ENCODE results near the gene PRELP. TPM values are rescaled to one million over a fixed set of nuclear protein-coding genes. Genes with fewer than 3 reads are reported as not detected.

Gene PRELP
- total RNA-seq, 1 experiment from 2014 or later: 0.07 TPM

DNA sequence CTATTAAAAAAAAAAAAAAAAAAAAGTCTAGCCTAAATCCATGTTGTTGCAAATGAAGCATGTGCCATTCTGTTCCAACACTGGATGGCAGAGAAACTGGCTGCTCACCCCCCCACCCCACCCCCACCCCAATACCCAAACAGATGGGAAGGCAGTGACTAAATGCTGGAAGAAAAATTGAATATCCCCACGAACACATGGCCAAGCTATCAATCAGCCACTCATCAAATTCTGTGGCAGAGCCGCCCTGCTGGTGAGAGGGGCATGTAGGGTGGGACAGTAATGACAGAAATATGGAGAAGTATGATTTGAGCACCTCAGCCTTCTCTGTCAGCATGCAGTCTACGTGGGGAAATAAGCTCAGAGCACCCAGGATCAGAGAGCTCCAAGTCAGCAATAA lies 52.5 kb downstream of the PRELP start:
- Histone ChIP-seq H2BK15ac (ENCODE audit: low read depth, low read length) (no peak overlapping the region), H3K23me2 (ENCODE audit: insufficient read length, low read depth, low read length, poor library complexity, severe bottlenecking) (no peaks in the 10 kb centered on the region), H3K4me1 (ENCODE audit: insufficient read depth, low read length) (peaks cover 6% of the 10 kb centered on the region; the same call in 1 of the 2 replicates), H4K91ac (ENCODE audit: insufficient read length, low read depth, low read length) (no peak overlapping the region), H2AK5ac (ENCODE audit: insufficient read length, low read length) (no peak overlapping the region), H4K20me1 (ENCODE audit: control insufficient read depth, insufficient read depth, insufficient read length) (no peaks in the 10 kb centered on the region), H3K23ac (ENCODE audit: insufficient read length, low read depth, low read length) (no peak overlapping the region), H3T11ph (ENCODE audit: low read length) (no peak overlapping the region), H2BK20ac (ENCODE audit: low read depth, low read length, poor library complexity, severe bottlenecking) (no peak overlapping the region), H3K9ac (ENCODE audit: extremely low read depth, insufficient read length, low read length) (no peak overlapping the region), H3K27ac (ENCODE audit: insufficient read length, low read depth, low read length) (no peak overlapping the region), H3K4ac (ENCODE audit: low read depth, low read length) (no peak overlapping the region), H4K5ac (ENCODE audit: insufficient read length, low read depth, low read length) (no peak overlapping the region), H3K56ac (ENCODE audit: insufficient read length, low read depth, low read length) (no peak overlapping the region), H3K4me2 (ENCODE audit: insufficient read depth, insufficient read length, low read length) (no peak overlapping the region), H3K27me3 (ENCODE audit: insufficient read depth, low read length) (no peaks in the 10 kb centered on the region), H2AFZ (ENCODE audit: low read length) (no peak overlapping the region), H2BK120ac (ENCODE audit: low read depth, low read length, poor library complexity, severe bottlenecking) (no peak overlapping the region), H2BK5ac (ENCODE audit: insufficient read length, low read length) (no peak overlapping the region), H3K79me1 (ENCODE audit: insufficient read depth, low read depth, low read length, poor library complexity, severe bottlenecking) (no peaks in the 10 kb centered on the region), H2BK12ac (ENCODE audit: insufficient read length, low read depth, low read length) (no peak overlapping the region), H3K14ac (ENCODE audit: insufficient read depth, low read length) (no peak overlapping the region), H3K79me2 (ENCODE audit: insufficient read depth, low read length) (no peaks in the 10 kb centered on the region), H3K18ac (ENCODE audit: insufficient read length, low read depth, low read length) (no peak overlapping the region), H3K9me3 (ENCODE audit: control insufficient read depth, low read depth, low read length) (no peaks in the 10 kb centered on the region), H4K8ac (replicated peaks; ENCODE audit: insufficient read length, low read depth, low read length) (no peak overlapping the region)
- WGBS (ENCODE audit: extremely low coverage, insufficient read length, low lambda C conversion rate): no CpG with 5 or more reads among the region's 3 CpGs
- Mint-ChIP-seq H3K36me3 (ENCODE audit: insufficient read depth in 1 of 3, low read depth in 3 of 3) (no peaks in the 10 kb centered on the region), H3K4me1 (peaks cover 29 to 36% of the 10 kb centered on the region in 2 experiments), H3K4me3 (no peak overlapping the region), H3K27ac (no peak overlapping the region), H3K9me3 (no peaks in the 10 kb centered on the region), H3K27me3 (ENCODE audit: low read depth) (peaks cover 4% of the 10 kb centered on the region)
- TF ChIP-seq CTCF (conservative IDR thresholded peaks at IDR 0.05): no peak; the same call in 2 of the 3 replicates
- DNase-seq: no peak

Measured in H9 (cell line).